SK-MEL-5 (cell line): ENCODE measurements around the gene MBD1. TPM values are rescaled to one million over a fixed set of nuclear protein-coding genes. Genes with fewer than 3 reads are reported as not detected.
"Not testable (repeated sequence)": the region's sequence is repeated elsewhere in the genome, so short reads cannot be mapped to it uniquely, and the experiment has no call there.

Source experiments
- DNase-seq: peaks from one replicate; pipeline ENCODE4 v3.0.0-alpha.2; 2016; ENCODE audit warnings: low read depth, low spot score
- in situ Hi-C: cut with HindIII; loops from 2 replicates; pipeline ENCODE4 v1.10.0; 2016; ENCODE audit warnings: low sequenced_read_pairs, high pct_unique_total_duplicates, low pct_unique_long_range_greater_than_20kb
- total RNA-seq: library from RNA; depleted of rRNA; stranded (reverse); fragments of >200 nt; shearing (Covaris generic); gene quantifications from 2 replicates; pipeline ENCODE4 v1.2.3, GENCODE V29; 2014

Gene MBD1
- total RNA-seq, 1 experiment from 2014 or later = 38.2 TPM

- in situ Hi-C loops = no loop called here
- no peak for DNase-seq
Observed at GRCh38 chr18:50299626-50300388, 18.5 kb upstream of the MBD1 start.

DNA sequence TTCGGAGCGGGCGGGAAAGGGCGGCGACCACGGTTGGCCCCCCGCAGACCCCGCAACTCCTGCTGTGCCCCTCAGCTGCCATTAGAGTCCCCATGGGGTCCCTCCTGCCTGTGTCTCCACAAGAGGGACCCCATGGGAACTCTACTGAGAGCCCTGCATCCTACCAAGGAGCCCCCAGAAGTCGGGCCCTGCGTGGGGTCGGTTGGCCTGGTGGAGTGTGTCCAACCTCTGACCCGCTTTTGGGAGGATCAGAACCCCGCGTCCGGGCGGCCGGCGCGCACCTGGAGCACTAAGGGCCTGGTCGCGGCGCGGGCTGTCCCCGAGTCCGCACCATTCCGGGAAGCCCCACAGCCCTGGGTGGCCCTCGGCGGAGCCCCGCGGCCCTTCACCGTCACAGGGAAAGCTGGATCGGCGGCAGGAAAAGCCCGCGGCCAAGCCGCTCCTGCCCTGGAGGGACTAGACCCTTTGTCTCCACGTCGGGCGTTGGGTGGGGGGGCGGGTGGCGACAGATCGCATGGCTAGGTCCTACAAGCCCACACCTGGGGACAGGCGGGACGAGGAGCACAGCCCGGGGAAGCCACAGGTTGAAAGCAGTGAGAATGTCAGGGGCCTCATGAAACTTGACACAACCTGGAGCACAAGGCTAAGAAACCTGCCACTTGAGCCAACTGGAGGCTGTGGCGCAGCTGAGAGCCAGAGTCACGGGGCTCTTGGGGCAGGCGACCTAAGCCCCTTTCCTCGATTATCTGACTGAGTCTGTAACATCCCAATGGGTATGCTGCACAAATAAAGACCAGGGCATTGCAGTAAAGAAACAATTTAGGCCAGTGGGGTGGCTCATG, 17.3 kb upstream of the MBD1 start:
- in situ Hi-C loops = no loop called here
- DNase-seq = no peak

- in situ Hi-C loops = no loop called here
- DNase-seq = peak; percentile 29
Observed at GRCh38 chr18:50297621-50298442, 16.5 kb upstream of the MBD1 start.

DNA sequence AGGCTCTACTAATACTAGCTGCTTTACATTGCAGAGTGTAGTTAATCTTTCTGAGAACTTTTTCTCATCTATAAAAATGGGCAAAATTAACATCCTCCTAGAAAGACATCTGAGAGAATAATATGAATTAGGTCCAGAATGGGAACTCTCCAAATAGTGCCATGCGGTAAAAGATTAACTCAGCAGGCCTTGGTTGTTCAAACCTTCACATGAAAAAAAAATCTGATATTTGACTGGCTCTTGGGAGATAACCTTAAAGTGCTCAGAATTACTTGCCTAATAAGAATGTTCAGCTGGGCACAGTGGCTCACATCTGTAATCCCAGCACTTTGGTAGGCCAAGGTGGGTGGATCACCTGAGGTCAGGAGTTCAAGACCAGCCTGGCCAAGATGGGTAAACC, 11.7 kb upstream of the MBD1 start:
- in situ Hi-C loops = no loop called here
- DNase-seq = no peak

DNA sequence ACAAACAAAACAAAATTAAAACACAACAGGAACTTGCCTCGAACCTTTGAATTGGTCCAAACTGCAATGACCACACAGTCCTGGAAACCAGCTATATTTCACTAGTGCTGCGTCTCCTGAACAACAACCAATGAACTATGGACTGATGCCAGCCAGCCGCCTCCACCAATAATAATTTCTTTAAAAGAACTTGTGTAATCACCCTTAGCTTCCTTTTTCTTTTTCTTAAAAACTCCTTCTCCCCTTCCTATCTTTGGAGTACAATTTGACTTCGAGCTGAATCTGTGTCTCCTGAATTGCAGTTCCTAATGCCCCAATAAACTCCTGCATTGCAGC, 7.8 kb upstream of the MBD1 start:
- in situ Hi-C loops = no loop called here
- no peak for DNase-seq

- in situ Hi-C loops, DNase-seq: not testable (repeated sequence)
Observed at GRCh38 chr18:50288348-50289107, 7.2 kb upstream of the MBD1 start.

DNA sequence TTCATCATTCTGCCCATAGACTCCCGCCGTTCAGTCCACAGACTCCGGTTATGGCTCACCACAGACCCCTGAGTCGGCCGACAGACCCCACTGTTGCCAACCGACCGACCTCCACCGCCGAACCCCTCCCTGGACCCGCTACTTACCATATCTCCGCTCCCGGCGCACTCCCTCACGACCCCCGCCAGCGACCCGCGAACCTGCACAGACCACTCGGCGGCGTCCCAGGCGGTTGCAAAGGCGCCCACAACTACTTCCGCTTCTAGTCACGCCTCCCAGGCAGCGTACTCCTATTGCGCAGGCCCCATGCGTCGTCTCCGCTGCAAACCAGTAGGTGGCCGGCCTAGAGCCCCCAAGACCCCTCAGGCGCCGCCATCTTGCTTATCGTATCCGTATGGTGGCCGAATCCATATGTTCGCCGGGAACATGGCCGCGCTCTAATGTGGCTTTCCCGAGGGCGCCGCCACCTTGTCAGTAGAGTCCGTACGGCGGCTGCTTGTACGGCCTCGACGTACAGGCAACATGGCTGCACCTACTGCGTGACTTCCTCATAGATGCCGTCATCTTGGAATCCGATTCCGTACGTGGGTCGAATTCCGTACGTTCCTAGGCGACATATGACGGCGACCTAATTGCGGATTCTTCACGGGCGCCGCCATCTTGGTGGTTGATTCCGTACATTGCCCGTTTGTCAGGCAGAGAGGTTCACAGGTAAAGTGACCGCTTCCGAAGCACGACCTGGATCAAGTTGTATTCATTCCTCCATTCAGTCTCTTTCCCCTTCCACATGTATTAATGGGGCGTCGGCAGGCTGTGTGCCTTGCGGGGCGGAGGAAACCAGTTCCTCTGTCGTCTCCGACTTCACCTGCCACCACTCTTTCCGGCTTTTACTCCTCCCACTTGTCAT, 6.4 kb upstream of the MBD1 start, which contains the start of gene CXXC1:
TSS of gene CXXC1 (minus strand) at position 252 of the 907 bp plus-strand sequence. CDS start at position 149, 103 bp downstream.
- in situ Hi-C loops = no loop called here

DNA sequence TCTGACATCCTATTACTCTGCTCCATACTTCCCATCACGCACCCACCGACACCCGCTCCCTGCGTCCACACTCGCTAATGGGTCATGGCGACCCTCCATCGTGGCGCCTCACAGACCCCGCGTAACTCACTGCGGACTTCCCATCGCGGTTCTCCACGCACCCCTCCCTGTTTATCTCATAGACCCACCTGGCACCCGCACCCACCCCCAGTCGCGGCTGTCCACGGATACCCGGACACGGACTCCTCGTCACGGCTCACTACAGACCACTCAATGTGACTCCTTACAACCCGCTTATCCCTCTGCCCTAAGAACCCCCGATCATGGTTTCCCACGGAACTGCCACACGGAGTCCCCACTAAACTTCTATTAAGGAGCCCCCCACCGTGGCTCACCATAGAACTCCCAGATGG, 5.7 kb upstream of the MBD1 start:
- in situ Hi-C loops = no loop called here
- DNase-seq = no peak

More for the DNA sequence above, 6.4 kb upstream of the MBD1 start, which contains the start of gene CXXC1:
- peak; percentile 98 for DNase-seq

DNA sequence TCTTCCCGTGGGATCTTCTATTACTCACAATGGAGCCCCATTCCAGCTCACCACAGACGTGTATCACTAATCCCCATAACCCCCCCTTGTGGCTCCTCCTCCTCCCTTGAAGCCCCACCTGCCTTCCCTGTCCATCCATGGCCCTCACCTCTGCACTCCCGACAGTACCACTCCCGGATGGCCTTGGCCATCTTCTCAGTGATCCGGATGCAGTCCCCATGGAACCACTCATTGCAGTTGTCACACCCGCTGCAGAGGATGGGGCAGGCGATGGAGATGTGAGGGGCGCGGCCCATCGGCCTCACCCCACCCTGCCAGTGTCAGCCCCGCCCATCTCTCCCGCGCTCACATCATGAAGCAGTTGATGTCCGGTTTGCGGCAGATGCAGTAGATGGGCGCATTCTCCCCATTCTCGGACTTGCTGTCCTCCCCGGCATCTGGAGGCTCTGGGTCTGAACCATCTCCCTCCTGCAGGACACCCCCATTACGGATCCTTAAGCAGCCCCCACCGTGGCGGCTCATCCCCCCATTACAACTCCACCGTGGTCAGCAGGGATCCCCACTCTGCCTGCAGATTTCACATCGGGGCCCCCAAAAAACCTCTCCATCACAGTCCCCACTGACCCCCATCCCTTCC, 5.2 kb upstream of the MBD1 start:
- peak; percentile 37 for DNase-seq
- in situ Hi-C loops = no loop called here

DNA sequence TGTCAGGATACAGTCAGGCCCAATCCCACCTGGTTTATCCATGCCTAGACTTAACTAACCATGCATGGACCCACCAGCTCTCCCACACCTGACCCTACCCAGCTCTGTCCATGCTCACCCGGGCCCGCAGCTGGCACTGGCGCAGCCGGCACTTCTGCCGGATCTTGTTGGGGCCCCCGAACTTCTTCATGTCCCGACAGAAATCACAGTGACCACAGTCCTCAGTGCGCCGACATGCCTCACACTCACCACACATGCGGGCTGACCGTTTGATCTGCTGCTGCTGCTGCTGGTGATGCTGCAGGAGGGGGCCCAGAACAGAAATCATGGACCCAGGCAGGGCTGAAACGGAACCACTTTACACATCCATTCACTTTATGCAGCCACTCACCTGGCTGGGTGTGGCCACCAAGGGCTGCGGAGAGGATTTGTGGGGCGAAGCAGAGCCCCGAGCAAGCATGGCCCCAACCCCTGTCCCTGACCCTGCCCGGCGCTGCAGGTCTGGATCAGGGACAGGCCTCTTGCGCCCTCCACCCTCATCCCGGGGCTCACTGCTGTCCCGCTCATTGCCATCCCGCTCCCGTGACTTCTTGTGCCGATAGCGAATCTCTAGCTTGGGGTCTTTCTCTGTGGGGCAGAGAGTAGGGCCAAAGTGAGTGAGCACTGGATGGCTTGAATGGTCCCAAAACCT, 4.5 kb upstream of the MBD1 start:
- DNase-seq = no peak
- in situ Hi-C loops = no loop called here

DNA sequence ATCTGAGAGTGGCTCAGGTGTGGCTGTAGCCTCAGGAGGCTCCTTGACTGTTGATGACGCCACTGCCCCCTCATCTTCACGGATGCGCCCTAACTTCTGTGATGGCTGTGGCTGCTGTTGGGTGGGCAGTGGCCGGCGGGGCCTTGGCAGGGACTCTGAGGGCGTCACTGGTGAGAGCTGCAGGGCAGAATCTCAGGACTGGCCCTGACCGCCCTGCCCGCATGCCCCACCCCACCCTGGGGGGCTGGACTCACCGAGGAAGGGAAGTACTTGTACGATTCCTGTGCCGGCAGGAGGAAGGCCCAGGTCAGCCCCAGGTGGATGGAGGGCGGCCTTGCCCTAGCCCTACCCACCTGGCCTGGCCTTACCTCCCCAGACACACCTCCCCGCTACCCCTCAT, 3.7 kb upstream of the MBD1 start:
- in situ Hi-C loops = no loop called here
- DNase-seq = no peak

- DNase-seq = no peak
- in situ Hi-C loops = no loop called here
Observed at GRCh38 chr18:50284255-50284885, 3.0 kb upstream of the MBD1 start.

GRCh38 chr18:50283469-50284209, 2.3 kb upstream of the MBD1 start:
- in situ Hi-C loops = no loop called here
- no peak for DNase-seq

GRCh38 chr18:50282521-50283335, 1.4 kb upstream of the MBD1 start:
- in situ Hi-C loops = no loop called here
- no peak for DNase-seq
